ENCODE results near the gene SPCS1.

- no peak for TF ChIP-seq EZH2phosphoT487 (IDR thresholded peaks at IDR 0.05; ENCODE audit: borderline replicate concordance, low read length)
- TF ChIP-seq, protein P1, sequence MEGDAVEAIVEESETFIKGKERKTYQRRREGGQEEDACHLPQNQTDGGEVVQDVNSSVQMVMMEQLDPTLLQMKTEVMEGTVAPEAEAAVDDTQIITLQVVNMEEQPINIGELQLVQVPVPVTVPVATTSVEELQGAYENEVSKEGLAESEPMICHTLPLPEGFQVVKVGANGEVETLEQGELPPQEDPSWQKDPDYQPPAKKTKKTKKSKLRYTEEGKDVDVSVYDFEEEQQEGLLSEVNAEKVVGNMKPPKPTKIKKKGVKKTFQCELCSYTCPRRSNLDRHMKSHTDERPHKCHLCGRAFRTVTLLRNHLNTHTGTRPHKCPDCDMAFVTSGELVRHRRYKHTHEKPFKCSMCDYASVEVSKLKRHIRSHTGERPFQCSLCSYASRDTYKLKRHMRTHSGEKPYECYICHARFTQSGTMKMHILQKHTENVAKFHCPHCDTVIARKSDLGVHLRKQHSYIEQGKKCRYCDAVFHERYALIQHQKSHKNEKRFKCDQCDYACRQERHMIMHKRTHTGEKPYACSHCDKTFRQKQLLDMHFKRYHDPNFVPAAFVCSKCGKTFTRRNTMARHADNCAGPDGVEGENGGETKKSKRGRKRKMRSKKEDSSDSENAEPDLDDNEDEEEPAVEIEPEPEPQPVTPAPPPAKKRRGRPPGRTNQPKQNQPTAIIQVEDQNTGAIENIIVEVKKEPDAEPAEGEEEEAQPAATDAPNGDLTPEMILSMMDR (conservative IDR thresholded peaks at IDR 0.05; ENCODE audit: low read depth, low read length): no peak
- no peak for TF ChIP-seq EZH2 (IDR thresholded peaks at IDR 0.05; ENCODE audit: low read length, unreplicated experiment)
Observed at GRCh38 chr3:52696830-52697631, 8.9 kb upstream of the SPCS1 start.
